Stimulated activated memory B cell treated with anti-CD40 and anti-IgM and Interleukin-4, amounts not matched to agents 10 μg/mL and 1 μg/mL and 100 μg/mL, for 72 hours (primary cell): ENCODE measurements around the gene OR52E1.

Experiments used
- ATAC-seq: fragments of 150-1000 bp; cut with Tn5 transposase; 2 replicates; pipeline ENCODE4 v1.10.0; 2021
- H3K27ac Mint-ChIP-seq: one replicate; pipeline ENCODE4 v1.8.0; 2022; ENCODE audit warnings: mild to moderate bottlenecking, mixed read lengths
- H3K27me3 Mint-ChIP-seq: one replicate; pipeline ENCODE4 v1.8.0; 2022; ENCODE audit warnings: mixed read lengths
- H3K36me3 Mint-ChIP-seq: one replicate; pipeline ENCODE4 v1.8.0; 2022; ENCODE audit warnings: mixed read lengths
- H3K4me1 Mint-ChIP-seq: one replicate; pipeline ENCODE4 v1.8.0; 2022; ENCODE audit warnings: mixed read lengths
- H3K4me3 Mint-ChIP-seq: one replicate; pipeline ENCODE4 v1.8.0; 2022; ENCODE audit warnings: mild to moderate bottlenecking, moderate library complexity, mixed read lengths
- H3K9me3 Mint-ChIP-seq: one replicate; pipeline ENCODE4 v1.8.0; 2022; ENCODE audit warnings: mixed read lengths

Gene OR52E1

GRCh38 chr11:5090668-5091067 lies 21.3 kb downstream of the OR52E1 start:
- no peaks in the 10 kb centered on the region for H3K36me3 Mint-ChIP-seq
- no peak overlapping the region for H3K27ac Mint-ChIP-seq
- no peaks in the 10 kb centered on the region for H3K4me1 Mint-ChIP-seq
- peaks cover 9% of the 10 kb centered on the region for H3K9me3 Mint-ChIP-seq
- peaks cover 8% of the 10 kb centered on the region for H3K27me3 Mint-ChIP-seq
- ATAC-seq = no peak
- no peak overlapping the region for H3K4me3 Mint-ChIP-seq

GRCh38 chr11:5092821-5093585 lies 23.6 kb downstream of the OR52E1 start:
- no peak overlapping the region for H3K4me3 Mint-ChIP-seq
- no peak overlapping the region for H3K27ac Mint-ChIP-seq
- no peak for ATAC-seq

GRCh38 chr11:5096011-5096410 lies 26.6 kb downstream of the OR52E1 start:
- no peak for ATAC-seq
- no peak overlapping the region for H3K4me3 Mint-ChIP-seq
- H3K27me3 Mint-ChIP-seq = no peaks in the 10 kb centered on the region
- H3K4me1 Mint-ChIP-seq = no peaks in the 10 kb centered on the region
- H3K27ac Mint-ChIP-seq = no peak overlapping the region
- no peaks in the 10 kb centered on the region for H3K36me3 Mint-ChIP-seq
- peaks cover 6% of the 10 kb centered on the region for H3K9me3 Mint-ChIP-seq

More at GRCh38 chr11:5092821-5093585, 23.6 kb downstream of the OR52E1 start:
- Mint-ChIP-seq H3K36me3 (no peaks in the 10 kb centered on the region), H3K9me3 (peaks cover 9% of the 10 kb centered on the region), H3K27me3 (peaks cover 8% of the 10 kb centered on the region), H3K4me1 (no peaks in the 10 kb centered on the region)

GRCh38 chr11:5102246-5102645 lies 32.9 kb downstream of the OR52E1 start:
- no peak for ATAC-seq
- Mint-ChIP-seq H3K4me3 (no peak overlapping the region), H3K27me3 (peaks cover 14% of the 10 kb centered on the region), H3K27ac (no peak overlapping the region), H3K4me1 (no peaks in the 10 kb centered on the region), H3K9me3 (no peaks in the 10 kb centered on the region), H3K36me3 (no peaks in the 10 kb centered on the region)

- H3K4me1 Mint-ChIP-seq = no peaks in the 10 kb centered on the region
- H3K36me3 Mint-ChIP-seq = no peaks in the 10 kb centered on the region
- H3K9me3 Mint-ChIP-seq = no peaks in the 10 kb centered on the region
- H3K27me3 Mint-ChIP-seq = peaks cover 14% of the 10 kb centered on the region
- no peak overlapping the region for H3K27ac Mint-ChIP-seq
- no peak overlapping the region for H3K4me3 Mint-ChIP-seq
- ATAC-seq = no peak
These were observed 33.7 kb downstream of the OR52E1 start for GRCh38 chr11:5103066-5103465.

GRCh38 chr11:5107285-5107684 lies 37.9 kb downstream of the OR52E1 start:
- Mint-ChIP-seq H3K27ac (no peak overlapping the region), H3K4me1 (no peaks in the 10 kb centered on the region), H3K9me3 (no peaks in the 10 kb centered on the region), H3K27me3 (peaks cover 11% of the 10 kb centered on the region), H3K4me3 (no peak overlapping the region), H3K36me3 (no peaks in the 10 kb centered on the region)
- no peak for ATAC-seq

- H3K27me3 Mint-ChIP-seq = peaks cover 17% of the 10 kb centered on the region
- no peak overlapping the region for H3K4me3 Mint-ChIP-seq
- no peaks in the 10 kb centered on the region for H3K9me3 Mint-ChIP-seq
- ATAC-seq = no peak
- no peaks in the 10 kb centered on the region for H3K36me3 Mint-ChIP-seq
- H3K27ac Mint-ChIP-seq = no peak overlapping the region
- no peaks in the 10 kb centered on the region for H3K4me1 Mint-ChIP-seq
These were observed 46.0 kb downstream of the OR52E1 start for GRCh38 chr11:5115339-5115738.

- Mint-ChIP-seq H3K9me3 (no peaks in the 10 kb centered on the region), H3K4me1 (no peaks in the 10 kb centered on the region), H3K4me3 (no peak overlapping the region), H3K27ac (no peak overlapping the region), H3K36me3 (no peaks in the 10 kb centered on the region), H3K27me3 (peaks cover 17% of the 10 kb centered on the region)
- ATAC-seq = no peak
These were observed 48.2 kb downstream of the OR52E1 start for GRCh38 chr11:5117588-5117987.

GRCh38 chr11:5118893-5119292 lies 49.5 kb downstream of the OR52E1 start:
- no peaks in the 10 kb centered on the region for H3K4me1 Mint-ChIP-seq
- ATAC-seq = no peak
- H3K27me3 Mint-ChIP-seq = peaks cover 30% of the 10 kb centered on the region
- no peak overlapping the region for H3K4me3 Mint-ChIP-seq
- no peaks in the 10 kb centered on the region for H3K9me3 Mint-ChIP-seq
- no peak overlapping the region for H3K27ac Mint-ChIP-seq
- H3K36me3 Mint-ChIP-seq = no peaks in the 10 kb centered on the region
